SH-SY5Y (cell line): ENCODE measurements around the gene STEAP3.

ENCODE experiments used
- GATA2 ChIP-seq: IDR thresholded peaks from 2 replicates; pipeline ENCODE4 v1.6.1; 2011; ENCODE audit warnings: mild to moderate bottlenecking, low read depth, low read length
- GATA3 ChIP-seq: IDR thresholded peaks from 2 replicates; pipeline ENCODE4 v1.6.1; 2011; ENCODE audit warnings: low read depth, mild to moderate bottlenecking, low read length, moderate library complexity

Gene STEAP3

GRCh38 chr2:119190321-119191111, 33.1 kb upstream of the STEAP3 start:
- TF ChIP-seq GATA3, result no peak
- TF ChIP-seq GATA2, result no peak

DNA sequence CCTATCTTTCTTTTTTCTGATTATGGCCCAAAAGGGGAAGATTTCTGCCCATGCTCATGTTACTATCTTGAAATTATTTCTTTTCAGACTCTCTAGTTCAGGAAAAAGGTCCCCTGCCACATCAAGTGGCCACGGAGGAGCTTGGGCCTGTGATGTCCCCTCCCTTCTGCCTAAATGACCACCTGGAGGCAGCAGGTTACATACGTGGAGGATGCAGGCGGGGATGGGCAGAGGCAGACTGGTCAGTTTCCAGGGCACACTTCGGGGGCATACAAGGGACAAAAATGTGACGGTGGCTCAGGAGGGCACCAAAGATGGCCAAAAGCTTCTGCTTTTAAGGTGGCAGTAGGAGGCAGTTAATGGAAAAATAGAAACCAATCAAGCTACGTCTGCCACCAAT, 30.7 kb upstream of the STEAP3 start:
- TF ChIP-seq GATA2 (no peak), GATA3 (no peak)

DNA sequence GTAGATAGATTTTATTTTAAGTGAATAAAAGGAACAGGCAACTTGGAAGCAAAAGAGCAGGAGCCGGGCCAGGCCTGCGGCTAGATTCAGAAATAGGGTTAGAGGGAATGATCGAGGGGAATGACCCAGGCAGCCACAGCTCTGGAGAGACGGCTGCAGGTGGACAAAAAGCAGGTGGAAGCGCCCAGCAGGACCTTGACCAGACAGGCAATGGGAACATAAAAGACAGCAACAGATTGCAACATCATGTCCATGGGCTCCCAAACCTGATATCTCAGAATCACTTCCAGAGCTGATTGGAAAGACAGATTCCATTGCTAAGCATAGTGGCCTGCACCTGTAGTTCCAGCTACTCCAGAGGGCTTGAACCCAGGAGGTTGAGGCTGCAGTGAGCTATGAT, 28.6 kb upstream of the STEAP3 start:
- TF ChIP-seq GATA2, result no peak
- TF ChIP-seq GATA3, result no peak

- TF ChIP-seq GATA3 (no peak), GATA2 (no peak)
Measured at GRCh38 chr2:119195887-119196286, 27.7 kb upstream of the STEAP3 start.

- TF ChIP-seq GATA3, result no peak
- no peak for TF ChIP-seq GATA2
Measured at GRCh38 chr2:119196301-119197125, 27.1 kb upstream of the STEAP3 start.

- no peak for TF ChIP-seq GATA3
- no peak for TF ChIP-seq GATA2
Measured at GRCh38 chr2:119197126-119197405, 26.6 kb upstream of the STEAP3 start.

GRCh38 chr2:119197529-119198239, 25.9 kb upstream of the STEAP3 start:
- TF ChIP-seq GATA2 (no peak), GATA3 (no peak)

GRCh38 chr2:119198240-119198840, 25.3 kb upstream of the STEAP3 start:
- no peak for TF ChIP-seq GATA2

- TF ChIP-seq GATA3 (no peak), GATA2 (no peak)
Measured at GRCh38 chr2:119201815-119202214, 21.8 kb upstream of the STEAP3 start.

GRCh38 chr2:119202610-119203310, 20.9 kb upstream of the STEAP3 start:
- TF ChIP-seq GATA2 (no peak), GATA3 (no peak)

DNA sequence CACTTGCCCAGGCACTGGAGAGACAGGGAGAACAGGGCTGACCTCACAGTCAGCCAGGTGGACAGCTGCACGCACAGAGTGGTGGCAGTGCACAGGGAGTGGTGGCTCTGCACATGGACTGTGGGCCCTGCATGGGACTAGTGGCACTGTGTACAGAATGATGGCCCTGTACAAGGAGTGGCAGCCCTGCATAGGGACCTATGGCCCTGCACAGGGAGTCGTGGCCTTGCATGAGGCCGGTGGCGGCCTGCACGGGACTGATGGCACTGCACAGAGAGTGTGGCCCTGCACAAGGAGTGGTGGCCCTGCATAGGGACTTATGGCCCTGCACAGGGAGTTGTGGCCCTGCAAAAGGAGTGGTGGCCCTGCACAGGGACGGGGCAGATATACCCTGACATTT, 19.1 kb upstream of the STEAP3 start:
- no peak for TF ChIP-seq GATA3
- no peak for TF ChIP-seq GATA2

GRCh38 chr2:119205001-119205706, 18.5 kb upstream of the STEAP3 start:
- TF ChIP-seq GATA2 (no peak), GATA3 (no peak)

GRCh38 chr2:119206201-119206600, 17.4 kb upstream of the STEAP3 start:
- TF ChIP-seq GATA2, result no peak
- TF ChIP-seq GATA3, result no peak
